Endodermal cell (in vitro differentiated cells): Measurements from ENCODE around the gene SIK1. TPM values are rescaled to one million over a fixed set of nuclear protein-coding genes. Genes with fewer than 3 reads are reported as not detected.
"Not testable (repeated sequence)": the region's sequence is repeated elsewhere in the genome, so short reads cannot be mapped to it uniquely, and the experiment has no call there.

ENCODE experiments used
- DNase-seq: peaks from one replicate; pipeline ENCODE4 v3.0.0-alpha.2; 2017
- H3K27ac ChIP-seq: 2 replicates; pipeline ENCODE4 v1.5.1; 2013; ENCODE audit warnings: mild to moderate bottlenecking, low read depth, low read length, moderate library complexity
- H3K27me3 ChIP-seq: 2 replicates; pipeline ENCODE4 v1.6.1; 2013; ENCODE audit warnings: mild to moderate bottlenecking, low read length, moderate library complexity; ENCODE audit not compliant: insufficient read depth, control insufficient read depth, poor library complexity, severe bottlenecking
- H3K36me3 ChIP-seq: 2 replicates; pipeline ENCODE4 v1.7.0; 2013; ENCODE audit warnings: mild to moderate bottlenecking, low read length, moderate library complexity; ENCODE audit not compliant: control insufficient read depth, insufficient read depth
- H3K4me1 ChIP-seq: one replicate; pipeline ENCODE4 v1.7.0; 2013; ENCODE audit warnings: low read length; ENCODE audit not compliant: control insufficient read depth, insufficient read depth
- H3K4me3 ChIP-seq: 2 replicates; pipeline ENCODE4 v1.5.1; 2013; ENCODE audit warnings: mild to moderate bottlenecking, low read length, moderate library complexity
- H3K9ac ChIP-seq: 2 replicates; pipeline ENCODE4 v1.6.1; 2013; ENCODE audit warnings: mild to moderate bottlenecking, low read length, moderate library complexity; ENCODE audit not compliant: poor library complexity, severe bottlenecking; ENCODE audit errors: extremely low read depth
- H3K9me3 ChIP-seq: 2 replicates; pipeline ENCODE4 v1.6.1; 2013; ENCODE audit warnings: mild to moderate bottlenecking, low read length, moderate library complexity; ENCODE audit not compliant: control insufficient read depth
- H3K27ac Mint-ChIP-seq: 2 replicates; pipeline ENCODE4 v1.8.0; 2020; ENCODE audit warnings: mixed read lengths
- H3K27me3 Mint-ChIP-seq: 2 replicates; pipeline ENCODE4 v1.8.0; 2021; ENCODE audit warnings: mild to moderate bottlenecking, mixed read lengths; ENCODE audit not compliant: insufficient read depth
- H3K36me3 Mint-ChIP-seq: 2 replicates; pipeline ENCODE4 v1.8.0; 2020; ENCODE audit warnings: low read depth, mixed read lengths
- H3K4me1 Mint-ChIP-seq: 2 replicates; pipeline ENCODE4 v1.8.0; 2020; ENCODE audit warnings: mixed read lengths
- H3K4me3 Mint-ChIP-seq: 2 replicates; pipeline ENCODE4 v1.8.0; 2020; ENCODE audit warnings: mild to moderate bottlenecking, moderate library complexity, mixed read lengths
- H3K9me3 Mint-ChIP-seq: 2 replicates; pipeline ENCODE4 v1.8.0; 2020; ENCODE audit warnings: mild to moderate bottlenecking, mixed read lengths
- WGBS, 2 experiments: methylation state at CpG; one replicate each; pipeline versions ENCODE4 v1.1.5 to v1.1.7; 2013; ENCODE audit warnings: missing lambda C conversion rate in 2 of 2, mixed read lengths in 1 of 2; ENCODE audit not compliant: insufficient coverage in 1 of 2, insufficient read length in 1 of 2; 5-methylcytosine and 5-hydroxymethylcytosine counted together
- total RNA-seq, 2 donors: library from RNA; stranded (reverse); fragmentation: NEBNext Ultra II Directional in 1 of 2; extraction: Animal tissue kit (Norgen Biotek cat#: 25700) in 1 of 2; gene quantifications; 2 replicates in 1 of 2; 3 replicates in 1 of 2; pipeline ENCODE4 v1.2.1, GENCODE V29; 2021

Gene SIK1
- total RNA-seq, 2 donors from 2014 or later, result 3.5 to 3.8 TPM

DNA sequence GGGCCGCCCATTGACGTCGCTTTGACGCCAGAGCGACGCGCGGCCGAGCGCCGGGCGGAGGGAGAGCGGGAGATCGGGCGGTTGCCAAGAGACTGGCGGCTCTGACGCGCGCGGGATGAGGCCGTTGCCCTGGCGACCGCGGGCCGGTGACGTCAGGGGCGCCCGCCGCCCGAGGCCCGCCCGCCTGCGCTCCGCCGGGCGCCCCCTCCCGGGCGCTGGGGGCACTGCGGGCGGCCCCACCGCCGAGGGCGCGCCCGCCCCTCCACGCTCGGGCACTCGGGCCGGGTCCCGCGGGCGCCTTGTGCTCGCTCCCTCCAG lies 270 bp upstream of the SIK1 start:
- H3K4me1 ChIP-seq, DNase-seq, H3K4me3 Mint-ChIP-seq, H3K36me3 Mint-ChIP-seq, H3K27me3 Mint-ChIP-seq, H3K36me3 ChIP-seq, H3K4me3 ChIP-seq, H3K9ac ChIP-seq, H3K27ac ChIP-seq, H3K9me3 ChIP-seq, H3K27ac Mint-ChIP-seq, H3K4me1 Mint-ChIP-seq, H3K9me3 Mint-ChIP-seq, H3K27me3 ChIP-seq: not testable (repeated sequence)
- WGBS, 2 experiments, result no CpG with 5 or more reads among the region's 53 CpGs

DNA sequence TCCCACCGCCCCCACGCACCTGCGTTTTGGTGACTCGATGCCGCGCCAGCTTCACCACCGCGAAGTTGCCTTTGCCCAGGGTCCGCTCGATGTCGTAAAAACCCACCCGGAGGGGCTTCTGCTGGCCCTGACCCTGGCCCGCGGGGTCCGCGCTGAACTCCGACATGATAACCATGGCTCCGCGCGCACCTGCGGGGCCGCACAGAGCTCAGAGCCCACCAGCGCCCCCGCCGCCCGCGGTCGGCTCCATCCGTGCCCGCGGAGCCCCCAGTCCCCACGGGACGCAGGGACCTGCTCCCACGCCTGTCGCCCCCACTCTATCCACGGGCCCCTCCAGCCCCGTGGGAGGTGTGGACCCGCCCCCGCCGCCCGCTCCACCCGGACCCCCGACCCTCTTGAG lies 927 bp downstream of the SIK1 start:
- H3K36me3 ChIP-seq, H3K36me3 Mint-ChIP-seq, H3K27me3 ChIP-seq, H3K4me3 ChIP-seq, H3K4me1 ChIP-seq, DNase-seq, H3K27me3 Mint-ChIP-seq, H3K9me3 ChIP-seq, H3K27ac ChIP-seq, H3K27ac Mint-ChIP-seq, H3K9ac ChIP-seq, H3K4me3 Mint-ChIP-seq, H3K9me3 Mint-ChIP-seq, H3K4me1 Mint-ChIP-seq: not testable (repeated sequence)
- whole genome bisulfite sequencing, 2 experiments, result no CpG with 5 or more reads among the region's 43 CpGs

DNA sequence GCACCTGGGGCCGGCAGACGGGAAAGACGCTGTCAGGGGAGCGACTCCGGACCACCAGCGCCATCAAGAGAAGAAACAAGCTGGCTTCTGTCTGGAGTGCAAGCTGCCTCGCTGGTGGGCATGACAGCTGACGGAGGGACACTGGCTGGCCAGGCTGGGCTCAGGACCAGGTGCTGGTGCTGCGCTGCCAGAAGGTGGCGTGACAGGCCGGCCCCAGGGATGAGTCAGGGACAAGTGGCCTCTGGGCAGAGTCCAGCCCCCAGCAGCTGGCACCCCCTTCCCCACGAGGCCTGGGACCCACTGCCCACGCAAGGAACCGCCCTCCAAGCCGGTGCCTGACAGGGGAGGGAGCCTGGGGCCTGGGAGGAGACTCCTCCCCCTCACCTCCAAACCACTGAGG lies 7.5 kb downstream of the SIK1 start:
- no CpG with 5 or more reads among the region's 15 CpGs for WGBS, 2 experiments
- not testable (repeated sequence) for H3K27me3 ChIP-seq, H3K9me3 ChIP-seq, H3K36me3 Mint-ChIP-seq, H3K4me3 ChIP-seq, H3K9ac ChIP-seq, H3K27ac ChIP-seq, H3K4me3 Mint-ChIP-seq, H3K4me1 Mint-ChIP-seq, H3K9me3 Mint-ChIP-seq, DNase-seq, H3K4me1 ChIP-seq, H3K27ac Mint-ChIP-seq, H3K36me3 ChIP-seq, H3K27me3 Mint-ChIP-seq

DNA sequence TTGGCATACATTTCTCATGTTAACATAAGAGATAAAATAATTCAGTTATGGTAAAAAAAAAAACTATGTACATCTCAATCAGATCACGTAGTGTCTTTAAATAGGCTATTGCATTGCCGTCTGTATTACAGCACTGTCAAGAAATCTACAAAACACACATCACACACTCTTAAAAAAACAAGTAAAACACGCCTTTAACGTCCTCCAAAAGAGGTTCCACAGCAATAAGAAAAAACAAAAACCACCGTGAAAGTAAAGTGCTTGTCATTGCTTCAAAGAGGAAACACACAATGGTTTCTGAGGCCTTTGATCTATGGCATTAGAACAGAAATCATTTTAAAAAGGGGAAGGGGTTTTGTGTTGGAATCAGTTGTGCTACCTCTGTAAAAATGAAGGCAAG lies 12.4 kb downstream of the SIK1 start:
- H3K27me3 ChIP-seq, H3K9me3 Mint-ChIP-seq, H3K36me3 ChIP-seq, H3K36me3 Mint-ChIP-seq, H3K27ac ChIP-seq, H3K4me3 Mint-ChIP-seq, H3K4me3 ChIP-seq, H3K27me3 Mint-ChIP-seq, H3K4me1 Mint-ChIP-seq, H3K27ac Mint-ChIP-seq, H3K9ac ChIP-seq, DNase-seq, H3K9me3 ChIP-seq, H3K4me1 ChIP-seq: not testable (repeated sequence)
- WGBS, 2 experiments, result no CpG with 5 or more reads among the region's 5 CpGs

DNA sequence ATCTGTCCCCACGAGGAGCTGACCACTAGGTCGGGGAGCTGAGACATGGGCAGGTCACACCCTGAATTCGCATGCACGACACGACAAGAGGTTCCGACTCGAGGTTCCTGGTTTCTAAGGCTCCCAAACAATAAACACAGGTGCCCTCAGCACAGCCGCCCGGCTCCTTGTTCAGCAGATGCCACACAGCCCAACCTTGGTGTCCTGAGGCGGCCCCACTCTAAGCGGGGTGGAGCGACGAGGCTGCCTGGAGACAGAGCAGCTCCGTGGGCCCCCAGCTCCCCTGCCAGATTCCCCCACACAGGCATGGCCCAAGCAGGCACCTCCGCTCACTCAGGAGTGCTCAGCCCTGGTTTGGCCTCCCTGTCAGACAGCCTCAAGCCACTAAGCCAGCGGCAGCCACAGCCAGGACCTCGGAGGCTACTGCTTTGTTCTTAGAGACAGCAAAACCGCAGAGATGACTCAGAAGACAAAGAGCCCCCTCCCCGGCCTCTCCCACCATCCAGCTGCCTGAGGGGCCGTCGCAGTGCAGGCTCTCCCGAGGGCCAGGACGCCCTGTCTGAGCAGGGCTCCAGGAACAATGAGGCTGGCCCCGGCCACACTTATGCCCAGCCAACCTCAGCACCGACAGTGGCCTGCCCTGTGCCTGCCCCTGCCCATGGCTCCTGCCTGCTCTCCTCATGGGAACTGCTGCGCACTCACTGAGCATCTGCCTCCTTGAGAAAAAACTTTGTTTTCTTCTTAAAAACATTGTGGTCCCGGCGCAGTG lies 14.7 kb downstream of the SIK1 start:
- H3K4me1 ChIP-seq, H3K27me3 Mint-ChIP-seq: not testable (repeated sequence)
- WGBS, 2 experiments, result no CpG with 5 or more reads among the region's 28 CpGs

DNA sequence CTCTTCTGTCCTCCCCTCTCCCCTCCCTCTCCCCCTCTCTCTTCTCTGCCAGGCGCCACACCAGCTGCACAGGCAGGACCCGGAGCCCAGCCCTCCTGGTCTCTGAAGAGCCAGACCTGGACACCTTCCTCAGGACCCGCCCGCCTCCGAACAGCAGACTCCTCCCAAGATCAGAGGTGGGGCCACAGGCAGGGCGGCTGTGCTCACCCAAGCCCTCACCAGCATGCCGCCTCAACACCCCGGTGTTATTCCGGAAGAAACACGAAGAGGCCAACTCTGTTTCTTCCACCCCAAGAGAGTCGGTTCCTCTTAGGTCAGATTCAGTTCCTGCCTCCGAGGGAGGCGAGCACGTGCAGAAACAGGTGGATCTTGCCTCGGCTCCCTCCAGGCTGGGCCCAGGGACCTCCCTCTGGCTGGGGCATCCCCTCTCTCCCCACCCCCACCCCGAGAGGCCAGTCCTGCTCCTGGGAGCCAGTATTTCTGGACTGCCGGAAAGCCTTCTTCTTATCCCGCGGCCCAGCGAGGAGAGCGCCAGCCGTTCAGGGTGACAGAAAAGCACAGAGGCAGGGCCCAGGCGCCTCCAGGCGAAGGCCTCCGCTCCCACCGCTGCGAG lies 16.4 kb downstream of the SIK1 start:
- WGBS, 2 experiments, result no CpG with 5 or more reads among the region's 27 CpGs
- not testable (repeated sequence) for H3K4me1 ChIP-seq, H3K27me3 Mint-ChIP-seq, H3K27me3 ChIP-seq, H3K36me3 Mint-ChIP-seq, H3K4me1 Mint-ChIP-seq, H3K4me3 Mint-ChIP-seq, H3K36me3 ChIP-seq, H3K27ac ChIP-seq, H3K9me3 ChIP-seq, H3K4me3 ChIP-seq, H3K9ac ChIP-seq, H3K9me3 Mint-ChIP-seq, H3K27ac Mint-ChIP-seq, DNase-seq

More for the DNA sequence above, 14.7 kb downstream of the SIK1 start:
- H3K9me3 ChIP-seq, H3K36me3 Mint-ChIP-seq, H3K9ac ChIP-seq, DNase-seq, H3K36me3 ChIP-seq, H3K9me3 Mint-ChIP-seq, H3K27ac Mint-ChIP-seq, H3K27ac ChIP-seq, H3K4me3 ChIP-seq, H3K27me3 ChIP-seq, H3K4me3 Mint-ChIP-seq, H3K4me1 Mint-ChIP-seq: not testable (repeated sequence)

DNA sequence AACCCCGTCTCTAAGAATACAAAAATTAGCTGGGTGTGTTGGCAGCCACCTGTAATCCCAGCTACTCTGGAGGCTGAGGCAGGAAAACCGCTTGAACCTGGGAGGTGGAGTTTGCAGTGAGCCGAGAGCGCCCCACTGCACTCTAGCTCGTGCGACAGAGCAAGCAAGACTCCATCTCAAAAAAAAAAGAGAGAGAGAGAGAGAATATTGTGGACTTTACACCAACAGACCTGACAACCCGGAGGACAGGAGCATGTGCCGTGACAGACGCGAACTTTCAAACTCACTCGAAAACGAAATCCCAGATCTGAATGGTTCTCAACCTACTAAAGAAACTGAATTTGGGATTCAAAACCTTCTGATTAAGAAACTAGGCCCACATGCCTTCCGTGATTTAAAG lies 19.8 kb downstream of the SIK1 start:
- not testable (repeated sequence) for H3K9me3 Mint-ChIP-seq, H3K27me3 Mint-ChIP-seq, H3K9me3 ChIP-seq, H3K4me3 ChIP-seq, H3K36me3 ChIP-seq, H3K4me3 Mint-ChIP-seq, DNase-seq, H3K4me1 ChIP-seq, H3K4me1 Mint-ChIP-seq, H3K36me3 Mint-ChIP-seq, H3K27me3 ChIP-seq, H3K9ac ChIP-seq, H3K27ac ChIP-seq, H3K27ac Mint-ChIP-seq
- WGBS, 2 experiments, result no CpG with 5 or more reads among the region's 13 CpGs
